Caco-2 (cell line): ENCODE results near the gene NEK10. TPM values are rescaled to one million over a fixed set of nuclear protein-coding genes. Genes with fewer than 3 reads are reported as not detected.

Experiments
- BruUV-seq: library from RNA; stranded (reverse); fragments of 400-500 nt; replicated peaks from 2 replicates; lab custom pipeline; 2021; lab: Mats Ljungman, UMichigan
- CTCF ChIA-PET: fragments of 300-600 bp; sonication (Branson Sonifier 250); formaldehyde crosslinking; loops from one replicate; lab custom pipeline; 2022; ENCODE audit warnings: antibody characterized with exemption; lab: Charles Lee
- POLR2A ChIA-PET: fragments of 300-600 bp; sonication (Branson Sonifier 250); formaldehyde crosslinking; loops from one replicate; lab custom pipeline; 2022; ENCODE audit warnings: antibody characterized with exemption; lab: Charles Lee
- DNase-seq, 2 experiments: peaks; one replicate each; pipeline versions ENCODE4 v3.0.0 to v3.0.0-alpha.2; 2020 to 2022
- H3K27me3 ChIP-seq: replicated peaks from 2 replicates; pipeline ENCODE4 v1.6.0; 2011; ENCODE audit warnings: low read length; ENCODE audit not compliant: control insufficient read depth, insufficient read depth
- H3K36me3 ChIP-seq: 2 replicates; pipeline ENCODE4 v1.5.1; 2011; ENCODE audit warnings: low read length; ENCODE audit not compliant: control insufficient read depth, insufficient read depth
- H3K4me1 ChIP-seq: fragments of 250-450 bp; sonication (Bioruptor Pico); 2 replicates; pipeline ENCODE4 v1.5.1; 2020; ENCODE audit warnings: mild to moderate bottlenecking
- H3K4me3 ChIP-seq: 2 replicates; pipeline ENCODE4 v1.5.1; 2011; ENCODE audit warnings: low read depth, mild to moderate bottlenecking, control low read depth, low read length
- H3K9me3 ChIP-seq: fragments of 250-450 bp; sonication (Bioruptor Pico); 2 replicates; pipeline ENCODE4 v1.5.1; 2020; ENCODE audit warnings: mild to moderate bottlenecking, moderate library complexity
- H3K27ac Mint-ChIP-seq: one replicate; pipeline ENCODE4 v1.8.0; 2022; ENCODE audit warnings: mixed read lengths; ENCODE audit not compliant: unreplicated experiment
- H3K27me3 Mint-ChIP-seq: one replicate; pipeline ENCODE4 v1.8.0; 2022; ENCODE audit warnings: mixed read lengths; ENCODE audit not compliant: insufficient read depth, unreplicated experiment
- H3K36me3 Mint-ChIP-seq: one replicate; pipeline ENCODE4 v1.8.0; 2022; ENCODE audit warnings: mild to moderate bottlenecking, mixed read lengths; ENCODE audit not compliant: insufficient read depth, unreplicated experiment
- H3K4me1 Mint-ChIP-seq: one replicate; pipeline ENCODE4 v1.8.0; 2022; ENCODE audit warnings: low read depth, mixed read lengths; ENCODE audit not compliant: unreplicated experiment
- H3K4me3 Mint-ChIP-seq: one replicate; pipeline ENCODE4 v1.8.0; 2022; ENCODE audit warnings: mild to moderate bottlenecking, moderate library complexity, mixed read lengths; ENCODE audit not compliant: unreplicated experiment
- H3K9me3 Mint-ChIP-seq: one replicate; pipeline ENCODE4 v1.8.0; 2022; ENCODE audit warnings: mixed read lengths; ENCODE audit not compliant: unreplicated experiment
- intact Hi-C: fragments of 100-400 bp; cut with micrococcal nuclease; formaldehyde crosslinking; loops from one replicate; pipeline ENCODE4 v1.10.0; 2022; ENCODE audit not compliant: unreplicated experiment
- total RNA-seq: library from RNA; stranded (reverse); gene quantifications from 2 replicates; pipeline ENCODE4 v1.2.3, GENCODE V29; 2022
- TF ChIP-seq, protein P1 (sequence below), 2 experiments: fragments of 200-600 bp in 1 of 2; IDR thresholded peaks; 1 replicate in 1 of 2; 2 replicates in 1 of 2; pipeline versions ENCODE4 v1.5.1 to v1.8.0; 2011 to 2022; ENCODE audit warnings: antibody characterized with exemption in 1 of 2, control low read depth in 1 of 2, inconsistent platforms in 1 of 2, low read depth in 1 of 2, low read length in 1 of 2, mild to moderate bottlenecking in 1 of 2, moderate library complexity in 1 of 2; ENCODE audit not compliant: insufficient read depth in 1 of 2, severe bottlenecking in 1 of 2, unreplicated experiment in 1 of 2

The NEK10 gene
- total RNA-seq, 1 experiment from 2014 or later = 0.39 TPM

DNA sequence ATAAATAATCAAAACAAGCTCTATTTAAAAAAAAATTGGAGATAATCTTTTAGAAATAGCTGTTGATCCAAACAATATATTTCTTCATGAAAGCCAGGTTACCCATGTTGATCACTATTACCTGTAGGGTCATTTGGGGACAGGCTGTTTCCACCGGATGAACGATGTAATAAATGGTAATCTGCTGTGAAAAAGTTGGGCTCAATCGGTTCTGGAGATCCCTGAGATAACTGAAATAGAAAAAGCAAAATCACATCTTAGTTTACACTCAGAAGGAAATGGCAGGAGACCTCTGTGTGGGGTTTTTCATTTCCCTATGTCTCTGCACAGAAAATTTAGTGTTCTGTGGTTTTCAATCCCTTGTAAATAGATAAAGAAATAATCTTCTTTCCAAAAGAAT is 249.5 kb downstream of the NEK10 start:
- DNase-seq = no peak
- no peaks in the 10 kb centered on the region for H3K27me3 ChIP-seq
- no peaks in the 10 kb centered on the region for H3K4me1 Mint-ChIP-seq
- TF ChIP-seq, protein P1, sequence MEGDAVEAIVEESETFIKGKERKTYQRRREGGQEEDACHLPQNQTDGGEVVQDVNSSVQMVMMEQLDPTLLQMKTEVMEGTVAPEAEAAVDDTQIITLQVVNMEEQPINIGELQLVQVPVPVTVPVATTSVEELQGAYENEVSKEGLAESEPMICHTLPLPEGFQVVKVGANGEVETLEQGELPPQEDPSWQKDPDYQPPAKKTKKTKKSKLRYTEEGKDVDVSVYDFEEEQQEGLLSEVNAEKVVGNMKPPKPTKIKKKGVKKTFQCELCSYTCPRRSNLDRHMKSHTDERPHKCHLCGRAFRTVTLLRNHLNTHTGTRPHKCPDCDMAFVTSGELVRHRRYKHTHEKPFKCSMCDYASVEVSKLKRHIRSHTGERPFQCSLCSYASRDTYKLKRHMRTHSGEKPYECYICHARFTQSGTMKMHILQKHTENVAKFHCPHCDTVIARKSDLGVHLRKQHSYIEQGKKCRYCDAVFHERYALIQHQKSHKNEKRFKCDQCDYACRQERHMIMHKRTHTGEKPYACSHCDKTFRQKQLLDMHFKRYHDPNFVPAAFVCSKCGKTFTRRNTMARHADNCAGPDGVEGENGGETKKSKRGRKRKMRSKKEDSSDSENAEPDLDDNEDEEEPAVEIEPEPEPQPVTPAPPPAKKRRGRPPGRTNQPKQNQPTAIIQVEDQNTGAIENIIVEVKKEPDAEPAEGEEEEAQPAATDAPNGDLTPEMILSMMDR (IDR thresholded peaks at IDR 0.05; ENCODE audit: insufficient read depth in 1 of 2, low read depth in 1 of 2, low read length in 1 of 2, severe bottlenecking in 1 of 2, unreplicated experiment in 1 of 2) = no peak
- H3K4me3 Mint-ChIP-seq = no peak overlapping the region
- H3K9me3 ChIP-seq = no peaks in the 10 kb centered on the region
- no peaks in the 10 kb centered on the region for H3K36me3 ChIP-seq
- no peak overlapping the region for H3K27ac Mint-ChIP-seq
- CTCF ChIA-PET = no interaction called here
- intact Hi-C loops = no loop called here
- no TSS peak for BruUV-seq
- H3K27me3 Mint-ChIP-seq = no peaks in the 10 kb centered on the region
- no peaks in the 10 kb centered on the region for H3K9me3 Mint-ChIP-seq
- POLR2A ChIA-PET = no interaction called here
- H3K36me3 Mint-ChIP-seq = no peaks in the 10 kb centered on the region
- no peaks in the 10 kb centered on the region for H3K4me1 ChIP-seq
- H3K4me3 ChIP-seq = no peak overlapping the region

DNA sequence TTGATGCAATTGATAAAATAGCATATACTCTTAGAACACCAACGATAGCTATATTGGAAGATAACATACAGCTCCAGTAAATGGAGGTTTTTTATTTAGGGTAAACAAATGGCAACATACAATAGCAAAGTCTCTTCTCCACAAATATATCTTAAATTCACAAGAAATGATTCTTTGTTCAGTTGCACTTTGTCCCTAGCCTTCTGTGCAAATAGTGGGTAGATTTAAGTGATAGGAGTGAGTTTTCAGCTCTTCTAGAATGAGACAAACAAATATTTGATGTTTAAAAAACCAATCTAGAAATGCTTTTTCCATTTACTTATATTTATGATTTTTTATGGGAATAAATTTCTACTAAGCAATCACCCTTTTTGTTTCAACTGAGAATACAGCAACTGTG is 253.8 kb downstream of the NEK10 start:
- Histone ChIP-seq H3K4me3 (no peak overlapping the region), H3K27me3 (no peaks in the 10 kb centered on the region), H3K4me1 (no peaks in the 10 kb centered on the region), H3K9me3 (no peaks in the 10 kb centered on the region), H3K36me3 (no peaks in the 10 kb centered on the region)
- H3K4me3 Mint-ChIP-seq = no peak overlapping the region
- no peak overlapping the region for H3K27ac Mint-ChIP-seq
- H3K27me3 Mint-ChIP-seq = no peaks in the 10 kb centered on the region
- intact Hi-C loops = no loop called here
- no peaks in the 10 kb centered on the region for H3K9me3 Mint-ChIP-seq
- DNase-seq = no peak
- POLR2A ChIA-PET = no interaction called here
- TF ChIP-seq, protein P1 (IDR thresholded peaks at IDR 0.05; ENCODE audit: insufficient read depth in 1 of 2, low read depth in 1 of 2, low read length in 1 of 2, severe bottlenecking in 1 of 2, unreplicated experiment in 1 of 2) = no peak
- no TSS peak for BruUV-seq
- H3K36me3 Mint-ChIP-seq = no peaks in the 10 kb centered on the region
- CTCF ChIA-PET = no interaction called here
- H3K4me1 Mint-ChIP-seq = no peaks in the 10 kb centered on the region

DNA sequence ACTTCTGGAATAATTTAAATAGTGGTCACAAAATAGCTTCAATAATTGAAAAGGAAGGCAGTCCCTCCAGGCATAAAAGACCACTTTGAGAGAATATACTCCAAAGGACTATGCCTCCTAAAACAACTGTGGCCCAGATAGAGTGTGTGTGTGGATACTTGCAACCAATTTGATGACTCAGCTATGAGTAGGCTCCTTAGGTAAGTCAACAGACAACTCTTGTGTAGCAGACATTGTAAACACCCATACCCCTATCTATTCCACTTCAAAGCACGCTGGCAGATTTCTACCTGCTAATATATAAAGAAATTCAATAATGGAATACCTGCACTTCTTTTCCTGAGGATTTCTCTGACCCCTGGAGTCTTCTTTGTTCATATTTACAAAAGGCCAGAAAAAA is 254.5 kb downstream of the NEK10 start:
- no TSS peak for BruUV-seq
- no peaks in the 10 kb centered on the region for H3K36me3 ChIP-seq
- no peaks in the 10 kb centered on the region for H3K27me3 Mint-ChIP-seq
- no peak overlapping the region for H3K4me3 Mint-ChIP-seq
- ChIA-PET CTCF (no interaction called here), POLR2A (no interaction called here)
- no peaks in the 10 kb centered on the region for H3K9me3 Mint-ChIP-seq
- intact Hi-C loops = no loop called here
- DNase-seq = no peak
- no peaks in the 10 kb centered on the region for H3K36me3 Mint-ChIP-seq
- no peaks in the 10 kb centered on the region for H3K4me1 ChIP-seq
- H3K27me3 ChIP-seq = no peaks in the 10 kb centered on the region
- H3K27ac Mint-ChIP-seq = no peak overlapping the region
- H3K9me3 ChIP-seq = no peaks in the 10 kb centered on the region
- H3K4me1 Mint-ChIP-seq = no peaks in the 10 kb centered on the region
- no peak overlapping the region for H3K4me3 ChIP-seq
- TF ChIP-seq, protein P1 (IDR thresholded peaks at IDR 0.05; ENCODE audit: insufficient read depth in 1 of 2, low read depth in 1 of 2, low read length in 1 of 2, severe bottlenecking in 1 of 2, unreplicated experiment in 1 of 2) = no peak
